SK-N-SH (cell line): Measurements from ENCODE around the gene EVI2A. TPM values are rescaled to one million over a fixed set of nuclear protein-coding genes. Genes with fewer than 3 reads are reported as not detected.

Experiments used
- CTCF ChIA-PET: fragments of 300-600, 350-600 bp; formaldehyde crosslinking; extraction: SDS; loops from one replicate; lab custom pipeline; 2021; lab: Yijun Ruan, JAX
- POLR2A ChIA-PET: fragments of 350-600 bp; sonication (Branson Sonifier 250); formaldehyde crosslinking; extraction: SDS; loops from one replicate; lab custom pipeline; 2020; ENCODE audit warnings: antibody characterized with exemption, inconsistent platforms; lab: Yijun Ruan, JAX
- DNase-seq: peaks from one replicate; pipeline ENCODE4 v3.0.0; 2012
- H2AFZ ChIP-seq: fragments of 200-600 bp; sonication (generic); 2 replicates; pipeline ENCODE4 v1.8.1; 2016; ENCODE audit warnings: antibody characterized with exemption, mild to moderate bottlenecking, low read depth
- H3F3A ChIP-seq: fragments of 200-600 bp; sonication (generic); replicated peaks from 2 replicates; pipeline ENCODE3; 2016; ENCODE audit warnings: antibody characterized with exemption, mild to moderate bottlenecking; ENCODE audit not compliant: insufficient read depth
- H3K27ac ChIP-seq, 2 experiments: fragments of 200-500 bp in 1 of 2; fragments of 200-600 bp in 1 of 2; sonication (Bioruptor generic) in 1 of 2; sonication (generic), shearing (Covaris generic) in 1 of 2; 2 replicates each; pipeline versions ENCODE4 v1.5.1 to v1.6.1; 2014 to 2016; ENCODE audit warnings: low read depth in 2 of 2, inconsistent platforms in 1 of 2, low read length in 1 of 2, mild to moderate bottlenecking in 1 of 2, mixed read lengths in 1 of 2
- H3K27me3 ChIP-seq: fragments of 200-600 bp; sonication (generic), shearing (Covaris generic); 2 replicates; pipeline ENCODE4 v1.6.1; 2016; ENCODE audit warnings: mixed run types; ENCODE audit not compliant: insufficient read depth
- H3K36me3 ChIP-seq, 2 experiments: fragments of 200-500 bp in 1 of 2; fragments of 200-600 bp in 1 of 2; sonication (Bioruptor generic) in 1 of 2; sonication (generic) in 1 of 2; replicated peaks in 1 of 2; 2 replicates each; pipeline versions ENCODE3 to v1.5.1; 2014 to 2016; ENCODE audit warnings: low read length in 1 of 2, mild to moderate bottlenecking in 1 of 2; ENCODE audit not compliant: insufficient read depth in 2 of 2, control insufficient read depth in 1 of 2
- H3K4me1 ChIP-seq, 2 experiments: fragments of 200-500 bp in 1 of 2; fragments of 200-600 bp in 1 of 2; sonication (Bioruptor generic) in 1 of 2; sonication (generic), shearing (Covaris generic) in 1 of 2; 2 replicates each; pipeline versions ENCODE4 v1.5.1 to v1.6.1; 2014 to 2016; ENCODE audit warnings: low read depth in 1 of 2, low read length in 1 of 2, mixed run types in 1 of 2; ENCODE audit not compliant: insufficient read depth in 2 of 2, control insufficient read depth in 1 of 2
- H3K4me2 ChIP-seq: fragments of 200-600 bp; sonication (generic), shearing (Covaris generic); 2 replicates; pipeline ENCODE4 v1.6.1; 2017; ENCODE audit warnings: mixed run types
- H3K4me3 ChIP-seq, 2 experiments: fragments of 200-500 bp in 1 of 2; fragments of 200-600 bp in 1 of 2; sonication (Bioruptor generic) in 1 of 2; sonication (generic), shearing (Covaris generic) in 1 of 2; 2 replicates each; pipeline versions ENCODE4 v1.5.1 to v1.8.1; 2014 to 2016; ENCODE audit warnings: low read depth in 2 of 2, inconsistent platforms in 1 of 2, low read length in 1 of 2, mild to moderate bottlenecking in 1 of 2, mixed read lengths in 1 of 2, moderate library complexity in 1 of 2
- H3K79me2 ChIP-seq: fragments of 200-600 bp; sonication (generic); 2 replicates; pipeline ENCODE4 v1.8.1; 2017; ENCODE audit warnings: mild to moderate bottlenecking; ENCODE audit not compliant: insufficient read depth
- H3K9ac ChIP-seq: fragments of 200-600 bp; sonication (generic); 2 replicates; pipeline ENCODE4 v1.6.1; 2017; ENCODE audit warnings: mixed run types
- H3K9me2 ChIP-seq: fragments of 200-600 bp; sonication (generic); 2 replicates; pipeline ENCODE4 v1.6.1; 2017; ENCODE audit warnings: mixed run types
- H3K9me3 ChIP-seq: fragments of 200-600 bp; sonication (generic); 2 replicates; pipeline ENCODE4 v1.6.1; 2017; ENCODE audit warnings: mixed run types, mild to moderate bottlenecking, moderate library complexity
- H4K20me1 ChIP-seq: fragments of 200-600 bp; sonication (generic); 2 replicates; pipeline ENCODE4 v1.6.1; 2017; ENCODE audit warnings: mild to moderate bottlenecking, mixed run types; ENCODE audit not compliant: insufficient read depth
- ELF1 ChIP-seq: IDR thresholded peaks from 2 replicates; pipeline ENCODE4 v1.4.0; 2012
- EP300 ChIP-seq, 2 experiments: IDR thresholded peaks; 2 replicates each; pipeline versions ENCODE4 v1.4.0 to v1.6.1; 2012; ENCODE audit warnings: borderline replicate concordance in 1 of 2, low read depth in 1 of 2, low read length in 1 of 2
- FOSL2 ChIP-seq: IDR thresholded peaks from 2 replicates; pipeline ENCODE4 v1.4.0; 2012; ENCODE audit warnings: low read depth, mild to moderate bottlenecking, moderate library complexity, borderline replicate concordance
- FOXJ3 ChIP-seq: sonication (generic); formaldehyde crosslinking; IDR thresholded peaks from 2 replicates; pipeline ENCODE4 v1.5.1; 2020; ENCODE audit warnings: mild to moderate bottlenecking, missing genetic modification reagents
- FOXM1 ChIP-seq: IDR thresholded peaks from 2 replicates; pipeline ENCODE4 v1.4.0; 2012; ENCODE audit warnings: low read depth, mild to moderate bottlenecking
- JUND ChIP-seq: IDR thresholded peaks from 2 replicates; pipeline ENCODE4 v1.4.0; 2012
- NRF1 ChIP-seq: IDR thresholded peaks from 2 replicates; pipeline ENCODE4 v1.6.1; 2012; ENCODE audit warnings: low read depth, mild to moderate bottlenecking, low read length
- POLR2AphosphoS5 ChIP-seq: IDR thresholded peaks from 2 replicates; pipeline ENCODE4 v1.6.1; 2012; ENCODE audit warnings: low read depth, low read length
- RCOR1 ChIP-seq: fragments of 150-350 bp; IDR thresholded peaks from 2 replicates; pipeline ENCODE4 v1.6.1; 2017; ENCODE audit warnings: antibody characterized with exemption, low read length
- RXRA ChIP-seq: IDR thresholded peaks from 2 replicates; pipeline ENCODE4 v1.4.0; 2012; ENCODE audit warnings: low read depth, mild to moderate bottlenecking, borderline replicate concordance
- SMC3 ChIP-seq: IDR thresholded peaks from 2 replicates; pipeline ENCODE4 v1.6.1; 2012; ENCODE audit warnings: low read depth, low read length, improper control_type of control experiment
- TCF12 ChIP-seq: IDR thresholded peaks from 2 replicates; pipeline ENCODE4 v1.4.0; 2012
- TEAD4 ChIP-seq: IDR thresholded peaks from 2 replicates; pipeline ENCODE4 v1.4.0; 2012; ENCODE audit warnings: mild to moderate bottlenecking, borderline replicate concordance; ENCODE audit not compliant: insufficient read depth
- USF2 ChIP-seq: fragments of 150-350 bp; IDR thresholded peaks from 2 replicates; pipeline ENCODE4 v1.6.1; 2017; ENCODE audit warnings: antibody characterized with exemption, low read length, low read depth, borderline replicate concordance
- ZBTB33 ChIP-seq: IDR thresholded peaks from 2 replicates; pipeline ENCODE4 v1.4.0; 2012; ENCODE audit warnings: low read depth, borderline replicate concordance
- WGBS: methylation state at CpG from one replicate; pipeline ENCODE4 v1.1.6; 2017; ENCODE audit warnings: low lambda C conversion rate; 5-methylcytosine and 5-hydroxymethylcytosine counted together
- polyA plus RNA-seq, 3 experiments: library from polyadenylated mRNA; depleted of rRNA; stranded (reverse); fragments of >200 nt; gene quantifications; 2 replicates each; pipeline ENCODE4 v1.2.3, GENCODE V29; 2012
- TF ChIP-seq, protein P1 (sequence below): fragments of 150-350 bp; IDR thresholded peaks from 2 replicates; pipeline ENCODE4 v1.6.1; 2016; ENCODE audit warnings: mild to moderate bottlenecking, low read depth, low read length
- TF ChIP-seq, protein P2 (sequence below): IDR thresholded peaks from 2 replicates; pipeline ENCODE4 v1.4.0; 2012; ENCODE audit warnings: low read depth

The EVI2A gene
- polyA plus RNA-seq, 1 of the 3 experiments (the other 2 are of a cell fraction) = 1.3 TPM

- DNase-seq = no peak
- Histone ChIP-seq H2AFZ (no peak overlapping the region), H3K9me3 (no peaks in the 10 kb centered on the region), H3K4me1 (no peaks in the 10 kb centered on the region; a peak in 1 of 4 replicates), H3K27ac (no peak overlapping the region), H3K27me3 (no peaks in the 10 kb centered on the region), H3K4me3 (no peak overlapping the region), H3K36me3 (peaks cover 13 to 30% of the 10 kb centered on the region in 2 experiments), H3K4me2 (no peak overlapping the region), H3K9ac (no peak overlapping the region), H3F3A (peaks cover 4% of the 10 kb centered on the region), H3K9me2 (0 out of 2 replicates have a peak, but pooled peaks cover 4% of the 10 kb centered on the region), H4K20me1 (no peaks in the 10 kb centered on the region), H3K79me2 (no peaks in the 10 kb centered on the region)
- WGBS = 95% methylated on average over 3 of the region's 3 CpGs
- TF ChIP-seq RCOR1 (no peak), FOSL2 (no peak), SMC3 (no peak), NRF1 (no peak), TEAD4 (no peak), JUND (no peak), POLR2AphosphoS5 (no peak), ELF1 (no peak), USF2 (no peak), FOXJ3 (CRISPR knock-in tag) (no peak), FOXM1 (no peak), RXRA (no peak), EP300 (IDR thresholded peaks at IDR 0.05; ENCODE audit: borderline replicate concordance in 1 of 2, low read depth in 1 of 2, low read length in 1 of 2) (no peak), ZBTB33 (no peak), TCF12 (no peak)
- TF ChIP-seq, protein P1, sequence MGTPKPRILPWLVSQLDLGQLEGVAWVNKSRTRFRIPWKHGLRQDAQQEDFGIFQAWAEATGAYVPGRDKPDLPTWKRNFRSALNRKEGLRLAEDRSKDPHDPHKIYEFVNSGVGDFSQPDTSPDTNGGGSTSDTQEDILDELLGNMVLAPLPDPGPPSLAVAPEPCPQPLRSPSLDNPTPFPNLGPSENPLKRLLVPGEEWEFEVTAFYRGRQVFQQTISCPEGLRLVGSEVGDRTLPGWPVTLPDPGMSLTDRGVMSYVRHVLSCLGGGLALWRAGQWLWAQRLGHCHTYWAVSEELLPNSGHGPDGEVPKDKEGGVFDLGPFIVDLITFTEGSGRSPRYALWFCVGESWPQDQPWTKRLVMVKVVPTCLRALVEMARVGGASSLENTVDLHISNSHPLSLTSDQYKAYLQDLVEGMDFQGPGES = no peak
- TF ChIP-seq, protein P2, sequence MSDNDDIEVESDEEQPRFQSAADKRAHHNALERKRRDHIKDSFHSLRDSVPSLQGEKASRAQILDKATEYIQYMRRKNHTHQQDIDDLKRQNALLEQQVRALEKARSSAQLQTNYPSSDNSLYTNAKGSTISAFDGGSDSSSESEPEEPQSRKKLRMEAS = no peak
- ChIA-PET POLR2A (no interaction called here), CTCF (interaction anchor here (0.7 to 1.4 kb wide), 2 partner anchors 16 to 25 kb away, joined by 4 read pairs; no protein-coding TSS in a partner anchor)
Observed at GRCh38 chr17:31294820-31295488, 26.5 kb downstream of the EVI2A start.
